Measurements from ENCODE around the gene HPSE.

Gene HPSE

GRCh38 chr4:83247415-83248357 is 87.0 kb downstream of the HPSE start:
- DNase-seq (ENCODE audit: low spot score) = no peak

Data from CD4-positive, alpha-beta T cell treated with Interleukin-15 for 4 hours (primary cell).